Transverse colon (tissue), 4 donors: ENCODE data around the gene AMIGO1.

Source experiments
- CTCF ChIP-seq, 5 experiments: fragments of 200-600 bp in 3 of 5; fragments of 450-650 bp in 2 of 5; sonication (generic) in 3 of 5; IDR thresholded peaks; 1 replicate in 2 of 5; 2 replicates in 3 of 5; pipeline ENCODE4 v1.5.1; 2016 to 2017; ENCODE audit warnings: antibody characterized with exemption in 5 of 5, inconsistent platforms in 3 of 5, mild to moderate bottlenecking in 2 of 5, moderate library complexity in 1 of 5
- EP300 ChIP-seq: sonication (generic); formaldehyde crosslinking; IDR thresholded peaks from one replicate; pipeline ENCODE4 v1.6.1; 2017; ENCODE audit warnings: antibody characterized with exemption, low read depth
- POLR2A ChIP-seq: fragments of 450-650 bp; IDR thresholded peaks from one replicate; pipeline ENCODE4 v1.6.1; 2016; ENCODE audit warnings: antibody characterized with exemption, mild to moderate bottlenecking, moderate library complexity
- POLR2AphosphoS5 ChIP-seq, 3 donors: sonication (generic); formaldehyde crosslinking; IDR thresholded peaks; one replicate each; pipeline ENCODE4 v1.6.1; 2016; ENCODE audit warnings: antibody characterized with exemption in 3 of 3

GRCh38 chr1:109517337-109517736 is 7.8 kb upstream of the AMIGO1 start:
- TF ChIP-seq CTCF (IDR thresholded peaks at IDR 0.05) = no peak
- no peak for TF ChIP-seq POLR2A
- no peak for TF ChIP-seq EP300
- no peak for TF ChIP-seq POLR2AphosphoS5 (IDR thresholded peaks at IDR 0.05)
